CD4-positive, alpha-beta T cell treated with Interleukin-4 for 1 hour (primary cell): Measurements from ENCODE around the gene IL2RA.

ENCODE experiments used
- DNase-seq, 2 donors: peaks; one replicate each; pipeline ENCODE4 v3.0.0-alpha.2; 2020 to 2022

The IL2RA gene

GRCh38 chr10:6037422-6037821 is 24.7 kb downstream of the IL2RA start:
- DNase-seq = no peak

- peak in 1 of 2 donors; percentile 21 for DNase-seq
Measured at GRCh38 chr10:6036861-6037321, 25.3 kb downstream of the IL2RA start.

GRCh38 chr10:6035931-6036575 is 26.1 kb downstream of the IL2RA start:
- no peak for DNase-seq

- no peak for DNase-seq
Measured at GRCh38 chr10:6035101-6035834, 26.9 kb downstream of the IL2RA start.

GRCh38 chr10:6034371-6034770 is 27.8 kb downstream of the IL2RA start:
- no peak for DNase-seq

- no peak for DNase-seq
Measured at GRCh38 chr10:6033954-6034353, 28.2 kb downstream of the IL2RA start.

GRCh38 chr10:6030940-6031339 is 31.2 kb downstream of the IL2RA start:
- DNase-seq = no peak

- DNase-seq = no peak
Measured at GRCh38 chr10:6030217-6030616, 31.9 kb downstream of the IL2RA start.

- DNase-seq = no peak
Measured at GRCh38 chr10:6027929-6028328, 34.2 kb downstream of the IL2RA start.

GRCh38 chr10:6025683-6026255 is 36.4 kb downstream of the IL2RA start:
- no peak for DNase-seq

GRCh38 chr10:6024334-6024682 is 37.9 kb downstream of the IL2RA start:
- no peak for DNase-seq

- DNase-seq = no peak
Measured at GRCh38 chr10:6023661-6024333, 38.4 kb downstream of the IL2RA start.

GRCh38 chr10:6022660-6023059 is 39.5 kb downstream of the IL2RA start:
- DNase-seq = no peak

GRCh38 chr10:6020826-6021225 is 41.3 kb downstream of the IL2RA start:
- no peak for DNase-seq

GRCh38 chr10:6019796-6020195 is 42.4 kb downstream of the IL2RA start:
- DNase-seq = no peak

- DNase-seq = no peak
Measured at GRCh38 chr10:6019010-6019782, 43.0 kb downstream of the IL2RA start.

- DNase-seq = no peak
Measured at GRCh38 chr10:6018422-6018821, 43.7 kb downstream of the IL2RA start.

- DNase-seq = no peak
Measured at GRCh38 chr10:6017781-6018354, 44.3 kb downstream of the IL2RA start.

GRCh38 chr10:6014241-6014761 is 47.9 kb downstream of the IL2RA start:
- peak; percentile 72 to 81 for DNase-seq

GRCh38 chr10:6013413-6014192 is 48.6 kb downstream of the IL2RA start:
- no peak for DNase-seq

GRCh38 chr10:6012121-6012905 is 49.9 kb downstream of the IL2RA start:
- no peak for DNase-seq
